ENCODE measurements around the gene SYNJ1. TPM values are rescaled to one million over a fixed set of nuclear protein-coding genes. Genes with fewer than 3 reads are reported as not detected.
A peak's percentile ranks its signal among the peaks of the same experiment; 100 is the strongest.

The SYNJ1 gene
- total and polyA plus RNA-seq, 2 of the 13 experiments (the other 11 are each of a cell fraction or from before 2014, with no cell fraction given): 2.0 to 2.7 TPM

DNA sequence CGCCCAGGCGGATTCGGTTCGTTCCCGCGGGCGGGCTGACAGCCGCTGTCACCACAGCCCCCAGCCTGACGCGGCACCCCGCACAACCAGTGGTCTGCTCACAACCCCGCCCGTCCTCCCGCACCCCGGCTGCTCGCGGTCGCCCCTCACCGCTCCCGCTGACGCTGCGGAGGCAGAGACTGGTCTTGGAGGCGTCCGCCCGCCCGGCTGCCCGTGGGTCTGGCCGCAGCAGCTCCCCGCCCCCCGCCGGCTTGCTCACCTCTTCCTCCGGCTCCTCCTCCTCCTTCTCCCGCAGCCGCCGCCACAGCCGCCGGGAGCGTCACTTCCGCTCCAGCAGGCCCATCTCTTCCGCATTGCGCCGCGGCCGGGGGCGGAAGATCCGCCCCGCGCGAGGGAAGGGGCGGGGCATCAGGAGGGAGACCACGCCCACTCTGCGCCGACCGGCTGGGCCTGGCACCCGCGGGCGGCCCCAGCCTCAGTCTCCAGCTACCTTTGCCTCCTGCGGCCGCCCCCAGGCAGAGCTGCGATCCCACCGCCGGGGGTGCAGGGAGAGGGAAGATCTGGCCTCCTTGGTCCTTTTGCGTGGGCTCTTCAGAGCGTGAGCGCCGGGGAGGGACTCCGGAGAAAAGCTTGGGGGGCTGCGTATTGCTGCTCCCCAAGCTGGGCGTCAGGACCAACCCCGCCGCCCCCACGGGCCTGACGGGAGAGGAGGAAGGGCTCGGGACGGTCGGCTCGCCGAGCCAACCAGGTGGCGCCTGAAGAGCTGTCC lies at the start of gene SYNJ1 (continued):
- TF ChIP-seq ZHX1 (CRISPR knock-in tag; IDR thresholded peaks at IDR 0.05; ENCODE audit: low read depth) (peak; percentile 51; the same call in 1 of the 2 replicates), ZNF431 (CRISPR knock-in tag; IDR thresholded peaks at IDR 0.05; ENCODE audit: borderline replicate concordance, low read depth) (0 out of 2 replicates have a peak, but pooled peaks have one; percentile 63), RBM22 (optimal IDR thresholded peaks at IDR 0.05; ENCODE audit: low read length) (no peak), ZNF263 (CRISPR knock-in tag; IDR thresholded peaks at IDR 0.05) (no peak), ZIK1 (CRISPR knock-in tag; IDR thresholded peaks at IDR 0.05; ENCODE audit: borderline replicate concordance, low read depth) (peak; percentile 79), ZMYM4 (CRISPR knock-in tag; IDR thresholded peaks at IDR 0.05) (peak; percentile 90), ZNF766 (CRISPR knock-in tag; IDR thresholded peaks at IDR 0.05; ENCODE audit: borderline replicate concordance) (peak; percentile 68; the same call in 1 of the 2 replicates), FOXP1 (IDR thresholded peaks at IDR 0.05) (no peak), FOXP1 (CRISPR knock-in tag; IDR thresholded peaks at IDR 0.05) (no peak), SYNCRIP (IDR thresholded peaks at IDR 0.05; ENCODE audit: insufficient read depth, low read depth, low read length) (no peak), ZNF547 (CRISPR knock-in tag; IDR thresholded peaks at IDR 0.05) (peak; percentile 59; the same call in 1 of the 2 replicates), FOXJ3 (CRISPR knock-in tag; IDR thresholded peaks at IDR 0.05; ENCODE audit: borderline replicate concordance) (no peak), ZNF646 (CRISPR knock-in tag; IDR thresholded peaks at IDR 0.05) (0 out of 2 replicates have a peak, but pooled peaks have one; percentile 27), MZF1 (CRISPR knock-in tag; IDR thresholded peaks at IDR 0.05; ENCODE audit: borderline replicate concordance) (peak; percentile 75; the same call in 1 of the 2 replicates), ZNF552 (CRISPR knock-in tag; IDR thresholded peaks at IDR 0.05; ENCODE audit: borderline replicate concordance) (no peak), SIN3A (IDR thresholded peaks at IDR 0.05; ENCODE audit: borderline replicate concordance, low read depth, low read length) (peak; percentile 99), HDAC1 (CRISPR knock-in tag; IDR thresholded peaks at IDR 0.05) (peak; percentile 97)
- TF ChIP-seq, protein P1, sequence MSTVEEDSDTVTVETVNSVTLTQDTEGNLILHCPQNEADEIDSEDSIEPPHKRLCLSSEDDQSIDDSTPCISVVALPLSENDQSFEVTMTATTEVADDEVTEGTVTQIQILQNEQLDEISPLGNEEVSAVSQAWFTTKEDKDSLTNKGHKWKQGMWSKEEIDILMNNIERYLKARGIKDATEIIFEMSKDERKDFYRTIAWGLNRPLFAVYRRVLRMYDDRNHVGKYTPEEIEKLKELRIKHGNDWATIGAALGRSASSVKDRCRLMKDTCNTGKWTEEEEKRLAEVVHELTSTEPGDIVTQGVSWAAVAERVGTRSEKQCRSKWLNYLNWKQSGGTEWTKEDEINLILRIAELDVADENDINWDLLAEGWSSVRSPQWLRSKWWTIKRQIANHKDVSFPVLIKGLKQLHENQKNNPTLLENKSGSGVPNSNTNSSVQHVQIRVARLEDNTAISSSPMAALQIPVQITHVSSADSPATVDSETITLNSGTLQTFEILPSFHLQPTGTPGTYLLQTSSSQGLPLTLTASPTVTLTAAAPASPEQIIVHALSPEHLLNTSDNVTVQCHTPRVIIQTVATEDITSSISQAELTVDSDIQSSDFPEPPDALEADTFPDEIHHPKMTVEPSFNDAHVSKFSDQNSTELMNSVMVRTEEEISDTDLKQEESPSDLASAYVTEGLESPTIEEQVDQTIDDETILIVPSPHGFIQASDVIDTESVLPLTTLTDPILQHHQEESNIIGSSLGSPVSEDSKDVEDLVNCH (CRISPR knock-in tag; IDR thresholded peaks at IDR 0.05): no peak
